Activated CD4-positive, alpha-beta T cell treated with anti-CD3 and anti-CD28 coated beads for 24 hours (primary cell): ENCODE results near the gene SPTBN5.

ENCODE experiments used
- DNase-seq, 2 donors: peaks; one replicate each; pipeline ENCODE4 v3.0.0-alpha.2; 2020; ENCODE audit warnings: low read depth in 2 of 2

SPTBN5 gene

GRCh38 chr15:41866263-41866703 lies 27.6 kb downstream of the SPTBN5 start:
- no peak for DNase-seq

GRCh38 chr15:41865490-41866055 lies 28.3 kb downstream of the SPTBN5 start:
- no peak for DNase-seq

- no peak for DNase-seq
Observed at GRCh38 chr15:41862515-41863116, 31.2 kb downstream of the SPTBN5 start.

GRCh38 chr15:41861736-41862356 lies 32.0 kb downstream of the SPTBN5 start:
- DNase-seq = no peak

- no peak for DNase-seq
Observed at GRCh38 chr15:41860049-41860828, 33.6 kb downstream of the SPTBN5 start.

GRCh38 chr15:41858756-41859155 lies 35.1 kb downstream of the SPTBN5 start:
- no peak for DNase-seq

- DNase-seq = no peak
Observed at GRCh38 chr15:41857316-41857715, 36.5 kb downstream of the SPTBN5 start.

- DNase-seq = no peak
Observed at GRCh38 chr15:41856716-41857115, 37.1 kb downstream of the SPTBN5 start.

GRCh38 chr15:41856262-41856661 lies 37.6 kb downstream of the SPTBN5 start:
- no peak for DNase-seq

- no peak for DNase-seq
Observed at GRCh38 chr15:41855261-41855961, 38.4 kb downstream of the SPTBN5 start.

- no peak for DNase-seq
Observed at GRCh38 chr15:41854443-41854842, 39.4 kb downstream of the SPTBN5 start.

GRCh38 chr15:41853831-41854230 lies 40.0 kb downstream of the SPTBN5 start:
- no peak for DNase-seq

GRCh38 chr15:41852736-41853590 lies 40.9 kb downstream of the SPTBN5 start:
- DNase-seq = no peak

- DNase-seq = no peak
Observed at GRCh38 chr15:41851755-41852370, 42.0 kb downstream of the SPTBN5 start.

- DNase-seq = no peak
Observed at GRCh38 chr15:41851167-41851523, 42.7 kb downstream of the SPTBN5 start.

GRCh38 chr15:41850482-41851166 lies 43.2 kb downstream of the SPTBN5 start:
- no peak for DNase-seq

- DNase-seq = no peak
Observed at GRCh38 chr15:41849861-41850260, 44.0 kb downstream of the SPTBN5 start.

- DNase-seq = no peak
Observed at GRCh38 chr15:41849204-41849603, 44.6 kb downstream of the SPTBN5 start.

GRCh38 chr15:41848631-41849030 lies 45.2 kb downstream of the SPTBN5 start:
- DNase-seq = peak in 1 of 2 donors; percentile 35

GRCh38 chr15:41847981-41848380 lies 45.9 kb downstream of the SPTBN5 start:
- DNase-seq = no peak
